GM23338 (cell line): ENCODE measurements around the gene SHISA7. TPM values are rescaled to one million over a fixed set of nuclear protein-coding genes. Genes with fewer than 3 reads are reported as not detected.
A peak's percentile ranks its signal among the peaks of the same experiment; 100 is the strongest.

Experiments used
- ATAC-seq: fragments of 200-7000 bp; cut with Tn5 transposase; 3 replicates; pipeline ENCODE4 v1.9.1; 2020
- DNase-seq: peaks from one replicate; pipeline ENCODE4 v3.0.0-alpha.2; 2015; ENCODE audit warnings: low spot score
- H2AFZ ChIP-seq: fragments of 200-600 bp; sonication (generic); 2 replicates; pipeline ENCODE4 v1.8.0; 2016; ENCODE audit warnings: antibody characterized with exemption, mild to moderate bottlenecking, moderate library complexity
- H3F3A ChIP-seq: fragments of 200-600 bp; sonication (generic); replicated peaks from 2 replicates; pipeline ENCODE4 v1.8.0; 2017; ENCODE audit warnings: antibody characterized with exemption, mixed run types, low read depth
- H3K27ac ChIP-seq: fragments of 200-600 bp; sonication (generic); 2 replicates; pipeline ENCODE4 v1.6.1; 2016; ENCODE audit warnings: low read depth
- H3K27me3 ChIP-seq: fragments of 200-600 bp; sonication (generic); 2 replicates; pipeline ENCODE4 v1.8.0; 2016; ENCODE audit warnings: mild to moderate bottlenecking, mixed run types, moderate library complexity; ENCODE audit not compliant: insufficient read depth
- H3K36me3 ChIP-seq: fragments of 200-600 bp; sonication (generic); 2 replicates; pipeline ENCODE4 v1.8.0; 2016; ENCODE audit warnings: mild to moderate bottlenecking; ENCODE audit not compliant: insufficient read depth
- H3K4me1 ChIP-seq: fragments of 200-600 bp; sonication (generic); 2 replicates; pipeline ENCODE4 v1.8.0; 2016; ENCODE audit warnings: mild to moderate bottlenecking, moderate library complexity; ENCODE audit not compliant: insufficient read depth
- H3K4me2 ChIP-seq: fragments of 200-600 bp; sonication (generic); 2 replicates; pipeline ENCODE4 v1.7.1; 2017; ENCODE audit warnings: mixed run types
- H3K4me3 ChIP-seq: fragments of 200-600 bp; sonication (generic); 2 replicates; pipeline ENCODE4 v1.6.1; 2016; ENCODE audit warnings: mixed run types
- H3K79me2 ChIP-seq: fragments of 200-600 bp; sonication (generic); replicated peaks from 2 replicates; pipeline ENCODE4 v1.8.0; 2017; ENCODE audit warnings: mild to moderate bottlenecking; ENCODE audit not compliant: insufficient read depth
- H3K9me2 ChIP-seq: fragments of 200-600 bp; sonication (generic); 2 replicates; pipeline ENCODE4 v1.8.0; 2017; ENCODE audit not compliant: insufficient read depth
- H4K20me1 ChIP-seq: fragments of 200-600 bp; sonication (generic); replicated peaks from 2 replicates; pipeline ENCODE4 v1.8.0; 2017; ENCODE audit warnings: mild to moderate bottlenecking; ENCODE audit not compliant: insufficient read depth
- H3K27ac Mint-ChIP-seq: 2 replicates; pipeline ENCODE4 v1.8.0; 2020; ENCODE audit warnings: inconsistent platforms, mild to moderate bottlenecking, moderate library complexity, mixed read lengths
- H3K27me3 Mint-ChIP-seq: 3 replicates; pipeline ENCODE4 v1.8.0; 2022; ENCODE audit warnings: low read depth, mild to moderate bottlenecking, moderate library complexity, mixed read lengths, inconsistent platforms; ENCODE audit not compliant: insufficient read depth, poor library complexity
- H3K36me3 Mint-ChIP-seq: 3 replicates; pipeline ENCODE4 v1.8.0; 2021; ENCODE audit warnings: low read depth, mild to moderate bottlenecking, inconsistent platforms, moderate library complexity, mixed read lengths
- H3K4me1 Mint-ChIP-seq: 3 replicates; pipeline ENCODE4 v1.8.0; 2020; ENCODE audit warnings: mild to moderate bottlenecking, inconsistent platforms, mixed read lengths
- H3K4me3 Mint-ChIP-seq: 3 replicates; pipeline ENCODE4 v1.8.0; 2021; ENCODE audit warnings: moderate library complexity, mild to moderate bottlenecking, inconsistent platforms, mixed read lengths
- H3K9me3 Mint-ChIP-seq: 3 replicates; pipeline ENCODE4 v1.8.0; 2020; ENCODE audit warnings: moderate library complexity, mild to moderate bottlenecking, inconsistent platforms, mixed read lengths
- CREB1 ChIP-seq: fragments of 250-450 bp; sonication (Bioruptor Pico); IDR thresholded peaks from 2 replicates; pipeline ENCODE4 v1.5.0; 2020; ENCODE audit warnings: low read depth, mild to moderate bottlenecking, moderate library complexity
- EZH2 ChIP-seq: fragments of 200-600 bp; sonication (generic); IDR thresholded peaks from one replicate; pipeline ENCODE4 v1.8.0; 2017; ENCODE audit warnings: antibody characterized with exemption, mild to moderate bottlenecking, low read depth; ENCODE audit not compliant: unreplicated experiment
- EZH2phosphoT487 ChIP-seq: fragments of 200-600 bp; sonication (generic); IDR thresholded peaks from one replicate; pipeline ENCODE4 v1.8.1; 2018; ENCODE audit warnings: antibody characterized with exemption; ENCODE audit not compliant: unreplicated experiment
- JUNB ChIP-seq: IDR thresholded peaks from one replicate; pipeline ENCODE4 v1.6.1; 2016; ENCODE audit warnings: antibody characterized with exemption; ENCODE audit not compliant: unreplicated experiment
- NANOG ChIP-seq: IDR thresholded peaks from 2 replicates; pipeline ENCODE4 v1.6.1; 2016; ENCODE audit warnings: antibody characterized with exemption, borderline replicate concordance
- POLR2AphosphoS5 ChIP-seq: IDR thresholded peaks from 2 replicates; pipeline ENCODE4 v1.6.1; 2016; ENCODE audit warnings: antibody characterized with exemption, low read depth
- STAT1 ChIP-seq: IDR thresholded peaks from one replicate; pipeline ENCODE4 v1.6.1; 2016; ENCODE audit warnings: antibody characterized with exemption; ENCODE audit not compliant: unreplicated experiment
- ZNF114 ChIP-seq: fragments of 250-450 bp; sonication (Bioruptor Pico); IDR thresholded peaks from 2 replicates; pipeline ENCODE4 v1.5.0; 2020; ENCODE audit warnings: mild to moderate bottlenecking, moderate library complexity
- ZNF331 ChIP-seq: fragments of 250-450 bp; sonication (Bioruptor Pico); IDR thresholded peaks from 2 replicates; pipeline ENCODE4 v1.5.0; 2020; ENCODE audit warnings: low read depth, mild to moderate bottlenecking, moderate library complexity
- polyA plus RNA-seq: library from polyadenylated mRNA; unstranded; fragments of >200 nt; fragmentation: Nextera tagmentation; extraction: Ambion mirVana; gene quantifications from 2 replicates; pipeline ENCODE4 v1.2.1, GENCODE V29; 2016
- total RNA-seq: library from RNA; depleted of rRNA; stranded (reverse); fragments of >200 nt; shearing (Covaris generic); gene quantifications from 2 replicates; pipeline ENCODE4 v1.2.3, GENCODE V29; 2014
- TF ChIP-seq, protein P1 (sequence below): IDR thresholded peaks from 2 replicates; pipeline ENCODE4 v1.6.1; 2016; ENCODE audit warnings: antibody characterized with exemption
- TF ChIP-seq, protein P2 (sequence below): fragments of 250-450 bp; sonication (Bioruptor Pico); IDR thresholded peaks from 2 replicates; pipeline ENCODE4 v1.5.0; 2020; ENCODE audit warnings: mild to moderate bottlenecking, moderate library complexity
- TF ChIP-seq, protein P3 (sequence below): IDR thresholded peaks from one replicate; pipeline ENCODE4 v1.6.1; 2018; ENCODE audit warnings: antibody characterized with exemption; ENCODE audit not compliant: unreplicated experiment
- TF ChIP-seq, protein P4 (sequence below), 2 experiments: fragments of 200-600 bp in 1 of 2; sonication (generic) in 1 of 2; conservative IDR thresholded peaks; 2 replicates each; pipeline versions ENCODE4 v1.5.1 to v1.6.1; 2016 to 2017; ENCODE audit warnings: antibody characterized with exemption in 2 of 2, low read depth in 2 of 2, mild to moderate bottlenecking in 2 of 2, moderate library complexity in 1 of 2

Gene SHISA7
- total and polyA plus RNA-seq, 2 experiments from 2014 or later, result 0.32 to 1.4 TPM

DNA sequence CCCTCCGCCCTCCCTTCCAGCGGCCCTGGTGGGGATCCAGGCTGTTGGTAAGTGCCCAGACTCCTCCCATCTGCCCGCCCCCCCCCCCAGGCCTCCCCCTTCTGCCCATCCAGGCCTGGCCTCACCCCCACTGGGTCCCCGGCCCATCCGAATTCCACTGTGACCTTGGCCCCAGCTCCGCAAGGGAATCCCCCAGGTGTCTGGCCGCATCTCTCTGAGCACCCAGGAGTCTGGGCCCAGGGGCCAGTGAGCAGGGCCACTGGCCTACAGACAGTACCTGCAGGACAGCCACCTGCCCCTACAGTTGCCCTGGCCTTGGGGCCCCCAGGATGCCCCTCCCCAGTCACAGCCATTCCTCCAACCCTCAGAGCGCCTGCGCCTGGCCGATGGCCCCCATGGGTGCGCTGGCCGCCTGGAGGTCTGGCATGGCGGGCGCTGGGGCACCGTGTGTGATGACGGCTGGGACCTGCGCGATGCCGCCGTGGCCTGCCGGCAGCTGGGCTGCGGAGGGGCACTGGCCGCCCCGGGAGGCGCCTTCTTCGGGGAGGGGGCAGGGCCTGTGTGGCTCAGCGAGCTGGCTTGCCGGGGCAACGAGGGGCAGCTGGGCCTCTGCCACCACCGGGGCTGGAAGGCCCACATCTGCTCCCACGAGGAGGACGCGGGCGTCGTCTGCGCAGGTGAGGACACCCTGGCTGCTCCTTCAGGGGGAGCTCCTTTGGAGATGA lies 46.0 kb upstream of the SHISA7 start:
- H3K27ac Mint-ChIP-seq, result no peak overlapping the region
- Histone ChIP-seq H3F3A (peaks cover 15% of the 10 kb centered on the region), H3K4me1 (peaks cover 16% of the 10 kb centered on the region; the same call in 1 of the 2 replicates), H2AFZ (no peak overlapping the region), H3K9me2 (no peaks in the 10 kb centered on the region), H3K79me2 (no peaks in the 10 kb centered on the region), H4K20me1 (no peaks in the 10 kb centered on the region), H3K27me3 (no peaks in the 10 kb centered on the region), H3K36me3 (no peaks in the 10 kb centered on the region), H3K4me2 (peak overlapping the region; percentile 80), H3K4me3 (no peak overlapping the region), H3K27ac (no peak overlapping the region)
- peaks cover 14% of the 10 kb centered on the region for H3K27me3 Mint-ChIP-seq
- no peak for TF ChIP-seq ZNF331 (CRISPR knock-in tag)
- TF ChIP-seq, protein P1, sequence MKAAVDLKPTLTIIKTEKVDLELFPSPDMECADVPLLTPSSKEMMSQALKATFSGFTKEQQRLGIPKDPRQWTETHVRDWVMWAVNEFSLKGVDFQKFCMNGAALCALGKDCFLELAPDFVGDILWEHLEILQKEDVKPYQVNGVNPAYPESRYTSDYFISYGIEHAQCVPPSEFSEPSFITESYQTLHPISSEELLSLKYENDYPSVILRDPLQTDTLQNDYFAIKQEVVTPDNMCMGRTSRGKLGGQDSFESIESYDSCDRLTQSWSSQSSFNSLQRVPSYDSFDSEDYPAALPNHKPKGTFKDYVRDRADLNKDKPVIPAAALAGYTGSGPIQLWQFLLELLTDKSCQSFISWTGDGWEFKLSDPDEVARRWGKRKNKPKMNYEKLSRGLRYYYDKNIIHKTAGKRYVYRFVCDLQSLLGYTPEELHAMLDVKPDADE, result no peak
- TF ChIP-seq, protein P2, sequence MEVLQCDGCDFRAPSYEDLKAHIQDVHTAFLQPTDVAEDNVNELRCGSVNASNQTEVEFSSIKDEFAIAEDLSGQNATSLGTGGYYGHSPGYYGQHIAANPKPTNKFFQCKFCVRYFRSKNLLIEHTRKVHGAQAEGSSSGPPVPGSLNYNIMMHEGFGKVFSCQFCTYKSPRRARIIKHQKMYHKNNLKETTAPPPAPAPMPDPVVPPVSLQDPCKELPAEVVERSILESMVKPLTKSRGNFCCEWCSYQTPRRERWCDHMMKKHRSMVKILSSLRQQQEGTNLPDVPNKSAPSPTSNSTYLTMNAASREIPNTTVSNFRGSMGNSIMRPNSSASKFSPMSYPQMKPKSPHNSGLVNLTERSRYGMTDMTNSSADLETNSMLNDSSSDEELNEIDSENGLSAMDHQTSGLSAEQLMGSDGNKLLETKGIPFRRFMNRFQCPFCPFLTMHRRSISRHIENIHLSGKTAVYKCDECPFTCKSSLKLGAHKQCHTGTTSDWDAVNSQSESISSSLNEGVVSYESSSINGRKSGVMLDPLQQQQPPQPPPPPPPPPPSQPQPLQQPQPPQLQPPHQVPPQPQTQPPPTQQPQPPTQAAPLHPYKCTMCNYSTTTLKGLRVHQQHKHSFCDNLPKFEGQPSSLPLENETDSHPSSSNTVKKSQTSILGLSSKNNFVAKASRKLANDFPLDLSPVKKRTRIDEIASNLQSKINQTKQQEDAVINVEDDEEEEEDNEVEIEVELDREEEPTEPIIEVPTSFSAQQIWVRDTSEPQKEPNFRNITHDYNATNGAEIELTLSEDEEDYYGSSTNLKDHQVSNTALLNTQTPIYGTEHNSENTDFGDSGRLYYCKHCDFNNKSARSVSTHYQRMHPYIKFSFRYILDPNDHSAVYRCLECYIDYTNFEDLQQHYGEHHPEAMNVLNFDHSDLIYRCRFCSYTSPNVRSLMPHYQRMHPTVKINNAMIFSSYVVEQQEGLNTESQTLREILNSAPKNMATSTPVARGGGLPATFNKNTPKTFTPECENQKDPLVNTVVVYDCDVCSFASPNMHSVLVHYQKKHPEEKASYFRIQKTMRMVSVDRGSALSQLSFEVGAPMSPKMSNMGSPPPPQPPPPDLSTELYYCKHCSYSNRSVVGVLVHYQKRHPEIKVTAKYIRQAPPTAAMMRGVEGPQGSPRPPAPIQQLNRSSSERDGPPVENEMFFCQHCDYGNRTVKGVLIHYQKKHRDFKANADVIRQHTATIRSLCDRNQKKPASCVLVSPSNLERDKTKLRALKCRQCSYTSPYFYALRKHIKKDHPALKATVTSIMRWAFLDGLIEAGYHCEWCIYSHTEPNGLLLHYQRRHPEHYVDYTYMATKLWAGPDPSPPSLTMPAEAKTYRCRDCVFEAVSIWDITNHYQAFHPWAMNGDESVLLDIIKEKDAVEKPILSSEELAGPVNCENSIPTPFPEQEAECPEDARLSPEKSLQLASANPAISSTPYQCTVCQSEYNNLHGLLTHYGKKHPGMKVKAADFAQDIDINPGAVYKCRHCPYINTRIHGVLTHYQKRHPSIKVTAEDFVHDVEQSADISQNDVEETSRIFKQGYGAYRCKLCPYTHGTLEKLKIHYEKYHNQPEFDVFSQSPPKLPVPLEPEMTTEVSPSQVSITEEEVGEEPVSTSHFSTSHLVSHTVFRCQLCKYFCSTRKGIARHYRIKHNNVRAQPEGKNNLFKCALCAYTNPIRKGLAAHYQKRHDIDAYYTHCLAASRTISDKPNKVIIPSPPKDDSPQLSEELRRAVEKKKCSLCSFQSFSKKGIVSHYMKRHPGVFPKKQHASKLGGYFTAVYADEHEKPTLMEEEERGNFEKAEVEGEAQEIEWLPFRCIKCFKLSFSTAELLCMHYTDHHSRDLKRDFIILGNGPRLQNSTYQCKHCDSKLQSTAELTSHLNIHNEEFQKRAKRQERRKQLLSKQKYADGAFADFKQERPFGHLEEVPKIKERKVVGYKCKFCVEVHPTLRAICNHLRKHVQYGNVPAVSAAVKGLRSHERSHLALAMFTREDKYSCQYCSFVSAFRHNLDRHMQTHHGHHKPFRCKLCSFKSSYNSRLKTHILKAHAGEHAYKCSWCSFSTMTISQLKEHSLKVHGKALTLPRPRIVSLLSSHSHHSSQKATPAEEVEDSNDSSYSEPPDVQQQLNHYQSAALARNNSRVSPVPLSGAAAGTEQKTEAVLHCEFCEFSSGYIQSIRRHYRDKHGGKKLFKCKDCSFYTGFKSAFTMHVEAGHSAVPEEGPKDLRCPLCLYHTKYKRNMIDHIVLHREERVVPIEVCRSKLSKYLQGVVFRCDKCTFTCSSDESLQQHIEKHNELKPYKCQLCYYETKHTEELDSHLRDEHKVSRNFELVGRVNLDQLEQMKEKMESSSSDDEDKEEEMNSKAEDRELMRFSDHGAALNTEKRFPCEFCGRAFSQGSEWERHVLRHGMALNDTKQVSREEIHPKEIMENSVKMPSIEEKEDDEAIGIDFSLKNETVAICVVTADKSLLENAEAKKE (CRISPR knock-in tag), result no peak
- TF ChIP-seq, protein P3, sequence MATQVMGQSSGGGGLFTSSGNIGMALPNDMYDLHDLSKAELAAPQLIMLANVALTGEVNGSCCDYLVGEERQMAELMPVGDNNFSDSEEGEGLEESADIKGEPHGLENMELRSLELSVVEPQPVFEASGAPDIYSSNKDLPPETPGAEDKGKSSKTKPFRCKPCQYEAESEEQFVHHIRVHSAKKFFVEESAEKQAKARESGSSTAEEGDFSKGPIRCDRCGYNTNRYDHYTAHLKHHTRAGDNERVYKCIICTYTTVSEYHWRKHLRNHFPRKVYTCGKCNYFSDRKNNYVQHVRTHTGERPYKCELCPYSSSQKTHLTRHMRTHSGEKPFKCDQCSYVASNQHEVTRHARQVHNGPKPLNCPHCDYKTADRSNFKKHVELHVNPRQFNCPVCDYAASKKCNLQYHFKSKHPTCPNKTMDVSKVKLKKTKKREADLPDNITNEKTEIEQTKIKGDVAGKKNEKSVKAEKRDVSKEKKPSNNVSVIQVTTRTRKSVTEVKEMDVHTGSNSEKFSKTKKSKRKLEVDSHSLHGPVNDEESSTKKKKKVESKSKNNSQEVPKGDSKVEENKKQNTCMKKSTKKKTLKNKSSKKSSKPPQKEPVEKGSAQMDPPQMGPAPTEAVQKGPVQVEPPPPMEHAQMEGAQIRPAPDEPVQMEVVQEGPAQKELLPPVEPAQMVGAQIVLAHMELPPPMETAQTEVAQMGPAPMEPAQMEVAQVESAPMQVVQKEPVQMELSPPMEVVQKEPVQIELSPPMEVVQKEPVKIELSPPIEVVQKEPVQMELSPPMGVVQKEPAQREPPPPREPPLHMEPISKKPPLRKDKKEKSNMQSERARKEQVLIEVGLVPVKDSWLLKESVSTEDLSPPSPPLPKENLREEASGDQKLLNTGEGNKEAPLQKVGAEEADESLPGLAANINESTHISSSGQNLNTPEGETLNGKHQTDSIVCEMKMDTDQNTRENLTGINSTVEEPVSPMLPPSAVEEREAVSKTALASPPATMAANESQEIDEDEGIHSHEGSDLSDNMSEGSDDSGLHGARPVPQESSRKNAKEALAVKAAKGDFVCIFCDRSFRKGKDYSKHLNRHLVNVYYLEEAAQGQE, result no peak
- TF ChIP-seq CREB1, result no peak
- no peak for TF ChIP-seq EZH2
- no peak for TF ChIP-seq ZNF114 (CRISPR knock-in tag)
- TF ChIP-seq EZH2phosphoT487, result no peak
- TF ChIP-seq, protein P4, sequence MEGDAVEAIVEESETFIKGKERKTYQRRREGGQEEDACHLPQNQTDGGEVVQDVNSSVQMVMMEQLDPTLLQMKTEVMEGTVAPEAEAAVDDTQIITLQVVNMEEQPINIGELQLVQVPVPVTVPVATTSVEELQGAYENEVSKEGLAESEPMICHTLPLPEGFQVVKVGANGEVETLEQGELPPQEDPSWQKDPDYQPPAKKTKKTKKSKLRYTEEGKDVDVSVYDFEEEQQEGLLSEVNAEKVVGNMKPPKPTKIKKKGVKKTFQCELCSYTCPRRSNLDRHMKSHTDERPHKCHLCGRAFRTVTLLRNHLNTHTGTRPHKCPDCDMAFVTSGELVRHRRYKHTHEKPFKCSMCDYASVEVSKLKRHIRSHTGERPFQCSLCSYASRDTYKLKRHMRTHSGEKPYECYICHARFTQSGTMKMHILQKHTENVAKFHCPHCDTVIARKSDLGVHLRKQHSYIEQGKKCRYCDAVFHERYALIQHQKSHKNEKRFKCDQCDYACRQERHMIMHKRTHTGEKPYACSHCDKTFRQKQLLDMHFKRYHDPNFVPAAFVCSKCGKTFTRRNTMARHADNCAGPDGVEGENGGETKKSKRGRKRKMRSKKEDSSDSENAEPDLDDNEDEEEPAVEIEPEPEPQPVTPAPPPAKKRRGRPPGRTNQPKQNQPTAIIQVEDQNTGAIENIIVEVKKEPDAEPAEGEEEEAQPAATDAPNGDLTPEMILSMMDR (conservative IDR thresholded peaks at IDR 0.05; ENCODE audit: low read depth in 2 of 2), result no peak
- TF ChIP-seq JUNB, result no peak
- no peak for TF ChIP-seq STAT1
- no peak for TF ChIP-seq POLR2AphosphoS5
- no peak for TF ChIP-seq NANOG
- ATAC-seq (peak; percentile 4), DNase-seq (no peak)
- no peak overlapping the region for H3K4me3 Mint-ChIP-seq
- no peaks in the 10 kb centered on the region; the same call in 2 of the 3 replicates for H3K36me3 Mint-ChIP-seq
- no peaks in the 10 kb centered on the region; the same call in 2 of the 3 replicates for H3K9me3 Mint-ChIP-seq
- H3K4me1 Mint-ChIP-seq, result peaks cover 24% of the 10 kb centered on the region
